Natural killer cell (primary cell): ENCODE data around the gene MAP2. TPM values are rescaled to one million over a fixed set of nuclear protein-coding genes. Genes with fewer than 3 reads are reported as not detected.
"Not testable (repeated sequence)": the region's sequence is repeated elsewhere in the genome, so short reads cannot be mapped to it uniquely, and the experiment has no call there.

Experiments
- ATAC-seq, 3 donors: fragments of 150-1000 bp in 2 of 3; fragments of 200-7000 bp in 1 of 3; cut with Tn5 transposase; 1 replicate in 1 of 3; 2 replicates in 2 of 3; pipeline ENCODE4 v1.10.0; 2021; ENCODE audit warnings: mild to moderate bottlenecking in 2 of 3, moderate library complexity in 2 of 3
- DNase-seq, 2 donors: peaks; one replicate each; pipeline versions ENCODE4 v3.0.0 to v3.0.0-alpha.2; 2013 to 2021; ENCODE audit warnings: mixed read lengths in 1 of 2
- H3K27ac ChIP-seq: one replicate; pipeline ENCODE4 v1.5.1; 2013; ENCODE audit warnings: mild to moderate bottlenecking, low read length
- H3K27me3 ChIP-seq: one replicate; pipeline ENCODE4 v1.6.1; 2013; ENCODE audit warnings: low read length; ENCODE audit not compliant: control insufficient read depth, insufficient read depth
- H3K36me3 ChIP-seq: one replicate; pipeline ENCODE4 v1.6.1; 2013; ENCODE audit warnings: low read length; ENCODE audit not compliant: control insufficient read depth, insufficient read depth
- H3K4me1 ChIP-seq: one replicate; pipeline ENCODE4 v1.6.1; 2013; ENCODE audit warnings: low read length; ENCODE audit not compliant: control insufficient read depth, insufficient read depth
- H3K4me3 ChIP-seq: one replicate; pipeline ENCODE4 v1.5.1; 2013; ENCODE audit warnings: low read length
- H3K9me3 ChIP-seq: one replicate; pipeline ENCODE4 v1.6.1; 2013; ENCODE audit warnings: low read length; ENCODE audit not compliant: control insufficient read depth, insufficient read depth
- H3K27ac Mint-ChIP-seq, 2 donors: one replicate each; pipeline ENCODE4 v1.8.0; 2022; ENCODE audit warnings: mild to moderate bottlenecking in 2 of 2, mixed read lengths in 2 of 2, moderate library complexity in 1 of 2
- H3K27me3 Mint-ChIP-seq, 2 donors: one replicate each; pipeline ENCODE4 v1.8.0; 2022; ENCODE audit warnings: low read depth in 2 of 2, mixed read lengths in 2 of 2
- H3K36me3 Mint-ChIP-seq: one replicate; pipeline ENCODE4 v1.8.0; 2022; ENCODE audit warnings: mixed read lengths
- H3K4me1 Mint-ChIP-seq, 2 donors: one replicate each; pipeline ENCODE4 v1.8.0; 2022; ENCODE audit warnings: mixed read lengths in 2 of 2
- H3K4me3 Mint-ChIP-seq: one replicate; pipeline ENCODE4 v1.8.0; 2022; ENCODE audit warnings: mild to moderate bottlenecking, moderate library complexity, mixed read lengths
- H3K9me3 Mint-ChIP-seq, 2 donors: one replicate each; pipeline ENCODE4 v1.8.0; 2022; ENCODE audit warnings: mixed read lengths in 2 of 2
- CTCF ChIP-seq: fragments of 200-600 bp; IDR thresholded peaks from one replicate; pipeline ENCODE4 v1.8.0; 2022; ENCODE audit warnings: antibody characterized with exemption
- WGBS: methylation state at CpG from one replicate; pipeline ENCODE4 v1.1.7; 2013; ENCODE audit warnings: missing lambda C conversion rate; ENCODE audit not compliant: insufficient coverage; 5-methylcytosine and 5-hydroxymethylcytosine counted together
- intact Hi-C: fragments of 100-400 bp; cut with micrococcal nuclease; formaldehyde crosslinking; loops from one replicate; pipeline ENCODE4 v1.14.2; 2022
- total RNA-seq, 4 donors: library from RNA; stranded (reverse); fragments of 120-200 nt in 1 of 4; gene quantifications; one replicate each; pipeline versions ENCODE4 v1.2.3 to v1.2.4, GENCODE V29; 2013 to 2022

The MAP2 gene
- total RNA-seq, 3 donors from 2014 or later (not counting 1 experiment from before 2014, with no cell fraction given) = not detected

DNA sequence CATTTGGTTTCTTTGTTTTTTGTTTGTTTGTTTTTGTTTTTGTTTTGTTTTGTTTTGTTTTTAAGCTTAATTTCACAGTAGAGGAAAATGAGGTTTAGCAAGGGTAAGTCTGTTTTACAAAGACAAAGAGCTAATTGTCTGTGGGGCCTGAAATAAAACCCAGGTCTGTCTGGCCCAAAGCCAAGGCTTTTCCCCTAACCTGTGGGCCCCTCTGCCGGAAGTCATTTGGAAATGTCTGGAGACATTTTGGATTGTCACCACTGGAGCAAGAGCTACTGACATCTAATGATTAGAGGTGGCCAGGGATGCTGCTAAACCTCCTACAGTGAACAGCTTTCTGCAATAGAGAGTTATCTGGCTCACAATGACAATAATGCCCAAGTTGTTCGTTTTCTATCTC, 167.2 kb downstream of the MAP2 start:
- ATAC-seq (no peak), DNase-seq (no peak)
- no peaks in the 10 kb centered on the region for H3K4me1 Mint-ChIP-seq
- H3K27ac Mint-ChIP-seq = no peak overlapping the region
- Histone ChIP-seq H3K4me1 (no peaks in the 10 kb centered on the region), H3K27me3 (no peaks in the 10 kb centered on the region), H3K9me3 (no peaks in the 10 kb centered on the region), H3K4me3 (no peak overlapping the region), H3K27ac (no peak overlapping the region), H3K36me3 (no peaks in the 10 kb centered on the region)
- H3K9me3 Mint-ChIP-seq = peaks cover 0 to 3% of the 10 kb centered on the region in 2 donors
- no peak overlapping the region for H3K4me3 Mint-ChIP-seq
- H3K36me3 Mint-ChIP-seq = no peaks in the 10 kb centered on the region
- intact Hi-C loops = no loop called here
- 79% methylated on average over 2 of the region's 2 CpGs for WGBS
- no peak for TF ChIP-seq CTCF
- H3K27me3 Mint-ChIP-seq = no peaks in the 10 kb centered on the region

DNA sequence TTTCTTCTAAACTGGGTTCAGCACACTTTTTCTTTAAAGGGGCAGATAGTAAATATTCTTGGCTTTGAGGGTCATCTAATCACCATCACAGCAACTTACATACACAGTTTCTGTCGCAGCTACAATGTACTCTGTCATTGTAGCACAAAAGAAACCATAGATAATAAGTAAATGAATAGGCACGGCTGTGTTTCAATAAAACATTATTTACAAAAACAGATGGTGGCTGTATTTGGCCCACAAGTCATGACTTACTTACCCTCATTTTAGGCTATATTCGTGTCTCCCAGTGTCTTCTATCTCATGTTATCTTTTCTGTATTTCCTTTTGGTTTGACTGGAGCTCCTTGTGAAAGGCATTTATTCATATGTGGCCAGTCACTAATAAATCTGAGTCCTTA, 168.3 kb downstream of the MAP2 start:
- Histone ChIP-seq H3K4me3 (no peak overlapping the region), H3K27ac (no peak overlapping the region), H3K36me3 (no peaks in the 10 kb centered on the region), H3K4me1 (no peaks in the 10 kb centered on the region), H3K9me3 (no peaks in the 10 kb centered on the region), H3K27me3 (no peaks in the 10 kb centered on the region)
- no peak for TF ChIP-seq CTCF
- ATAC-seq (no peak), DNase-seq (no peak)
- Mint-ChIP-seq H3K27me3 (no peaks in the 10 kb centered on the region), H3K9me3 (peaks cover 0 to 3% of the 10 kb centered on the region in 2 donors), H3K27ac (no peak overlapping the region), H3K4me1 (no peaks in the 10 kb centered on the region), H3K36me3 (no peaks in the 10 kb centered on the region), H3K4me3 (no peak overlapping the region)
- WGBS = 75% methylated on average over 2 of the region's 3 CpGs
- intact Hi-C loops = no loop called here

DNA sequence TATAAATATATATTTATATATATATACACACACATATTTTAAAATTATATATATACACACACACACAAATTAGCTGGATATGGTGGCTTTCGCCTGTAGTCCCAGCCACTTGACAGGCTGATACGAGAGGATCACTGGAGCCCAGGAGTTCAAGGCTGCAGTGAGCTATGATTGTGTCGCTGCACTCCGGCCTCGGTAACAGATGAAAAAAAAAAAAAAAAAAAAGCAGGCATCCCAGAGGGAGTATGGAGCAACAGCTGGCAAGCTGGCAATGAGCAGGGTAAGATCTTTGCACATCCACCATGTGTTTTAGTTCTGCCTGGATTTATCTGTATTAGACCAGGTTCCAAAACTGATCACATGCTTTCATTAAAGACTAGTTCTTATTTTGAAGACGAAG, 170.1 kb downstream of the MAP2 start:
- 92% methylated on average over 6 of the region's 6 CpGs for WGBS
- Mint-ChIP-seq H3K4me1 (no peaks in the 10 kb centered on the region), H3K27me3 (no peaks in the 10 kb centered on the region), H3K9me3 (peaks cover 0 to 3% of the 10 kb centered on the region in 2 donors), H3K27ac (no peak overlapping the region), H3K4me3 (no peak overlapping the region), H3K36me3 (no peaks in the 10 kb centered on the region)
- no peak overlapping the region for H3K4me3 ChIP-seq
- DNase-seq = no peak
- no peak for ATAC-seq
- intact Hi-C loops = no loop called here
- no peak for TF ChIP-seq CTCF
- H3K27me3 ChIP-seq = no peaks in the 10 kb centered on the region
- no peaks in the 10 kb centered on the region for H3K9me3 ChIP-seq
- no peaks in the 10 kb centered on the region for H3K36me3 ChIP-seq
- H3K27ac ChIP-seq = no peak overlapping the region
- no peaks in the 10 kb centered on the region for H3K4me1 ChIP-seq

GRCh38 chr2:209596262-209596661, 172.4 kb downstream of the MAP2 start:
- ATAC-seq = no peak
- H3K9me3 ChIP-seq = no peaks in the 10 kb centered on the region
- H3K36me3 ChIP-seq = no peaks in the 10 kb centered on the region
- Mint-ChIP-seq H3K27me3 (no peaks in the 10 kb centered on the region), H3K9me3 (peaks cover 2 to 5% of the 10 kb centered on the region in 2 donors), H3K36me3 (no peaks in the 10 kb centered on the region), H3K4me1 (no peaks in the 10 kb centered on the region), H3K27ac (no peak overlapping the region), H3K4me3 (no peak overlapping the region)
- no peak for TF ChIP-seq CTCF
- WGBS = 88% methylated on average over 4 of the region's 4 CpGs
- H3K4me3 ChIP-seq = no peak overlapping the region
- no peaks in the 10 kb centered on the region for H3K4me1 ChIP-seq
- no peaks in the 10 kb centered on the region for H3K27me3 ChIP-seq
- no peak overlapping the region for H3K27ac ChIP-seq
- intact Hi-C loops = no loop called here
- no peak for DNase-seq

- H3K36me3 Mint-ChIP-seq, H3K9me3 Mint-ChIP-seq, H3K4me1 Mint-ChIP-seq, H3K4me3 Mint-ChIP-seq, intact Hi-C loops, H3K27ac Mint-ChIP-seq, H3K4me3 ChIP-seq, ATAC-seq, H3K27ac ChIP-seq, H3K9me3 ChIP-seq, H3K27me3 ChIP-seq, DNase-seq, H3K4me1 ChIP-seq, H3K36me3 ChIP-seq, H3K27me3 Mint-ChIP-seq: not testable (repeated sequence)
- 93% methylated on average over 3 of the region's 6 CpGs for WGBS
Measured at GRCh38 chr2:209598227-209598626, 174.4 kb downstream of the MAP2 start.
